HG03045 (cell line): ENCODE measurements around the gene TXNRD2.

ENCODE experiments used
- ATAC-seq: cut with Tn5 transposase; IDR thresholded peaks from one replicate; pipeline ENCODE4 v1.9.1; 2021; ENCODE audit warnings: mild to moderate bottlenecking, moderate library complexity; ENCODE audit not compliant: unreplicated experiment

TXNRD2 gene

DNA sequence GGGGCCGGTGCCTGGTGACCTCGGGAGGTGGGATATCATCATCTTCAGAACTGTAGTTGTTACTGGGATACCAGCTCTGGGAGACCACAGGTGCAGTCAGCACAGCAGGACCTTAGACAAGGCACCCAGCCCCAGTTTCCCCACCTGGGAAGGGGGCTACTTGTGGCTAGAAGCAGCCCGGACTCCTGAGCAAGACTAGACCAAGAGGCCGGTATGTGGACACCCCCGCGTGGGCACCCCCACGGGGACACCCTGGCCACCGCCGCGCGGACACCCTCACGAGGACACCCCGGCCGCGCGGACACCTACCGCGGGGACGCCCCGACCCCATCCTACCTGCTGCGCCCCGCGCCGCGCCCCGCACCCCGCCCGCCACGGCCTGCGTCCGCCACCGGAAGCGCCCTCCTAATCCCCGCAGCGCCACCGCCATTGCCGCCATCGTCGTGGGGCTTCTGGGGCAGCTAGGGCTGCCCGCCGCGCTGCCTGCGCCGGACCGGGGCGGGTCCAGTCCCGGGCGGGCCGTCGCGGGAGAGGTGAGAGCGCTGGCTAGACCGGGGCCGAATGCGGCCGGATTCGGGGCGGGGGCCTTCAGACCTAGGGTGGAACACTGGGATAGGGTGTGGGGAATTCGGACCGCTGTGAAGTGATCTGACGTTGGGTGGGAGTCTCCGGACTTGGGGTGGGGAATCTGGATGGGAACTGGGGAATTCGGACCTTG is at the start of gene TXNRD2, which contains the start of gene COMT:
TXNRD2 (minus strand) TSS at position 454 of the 718 bp plus-strand sequence; CDS start at position 439, 15 bp downstream.
COMT (plus strand) TSS at position 408 of the 718 bp plus-strand sequence. CDS start 20,755 bp downstream, outside the sequence.
- peak; percentile 64 for ATAC-seq

- ATAC-seq: no peak
Measured at GRCh38 chr22:19991395-19991644, 49.7 kb upstream of the TXNRD2 start.

DNA sequence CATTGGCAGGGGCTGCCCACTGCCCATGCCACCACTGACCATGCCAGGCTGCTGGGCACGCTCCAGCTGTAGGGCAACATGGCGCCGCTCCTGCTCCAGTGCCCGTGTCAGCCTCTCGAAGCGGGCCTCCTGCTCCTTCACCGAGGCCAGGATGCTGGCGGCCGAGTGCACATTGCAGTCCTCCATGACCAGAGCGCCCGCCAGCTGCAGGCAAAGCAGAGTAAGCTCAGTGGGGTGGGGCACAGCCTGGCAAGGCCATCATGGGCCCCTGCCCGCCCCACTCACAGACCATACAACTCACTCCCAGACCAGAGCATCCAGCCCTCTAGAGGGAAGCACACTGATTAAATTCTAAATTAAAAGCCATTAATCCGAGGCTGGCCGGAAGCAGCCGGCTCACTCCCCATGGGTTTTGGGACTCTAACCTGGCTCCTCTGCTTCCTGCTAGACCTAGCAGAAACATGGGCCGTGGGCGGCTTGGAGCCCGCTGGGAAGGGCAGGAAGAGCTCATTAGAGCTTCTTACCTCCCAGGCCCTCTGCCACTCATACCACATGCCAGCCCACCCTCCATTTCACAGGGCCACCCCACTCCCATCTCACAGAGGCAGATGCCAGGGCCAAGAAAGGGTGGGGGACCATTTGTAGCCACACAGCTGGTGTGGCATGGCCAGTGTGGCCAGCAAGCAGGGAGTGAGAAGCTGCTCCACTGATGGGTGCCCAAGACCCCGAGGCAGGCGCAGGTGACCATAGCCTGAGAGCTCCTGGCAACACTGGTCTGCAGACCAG is 49.2 kb upstream of the TXNRD2 start:
- ATAC-seq: no peak

DNA sequence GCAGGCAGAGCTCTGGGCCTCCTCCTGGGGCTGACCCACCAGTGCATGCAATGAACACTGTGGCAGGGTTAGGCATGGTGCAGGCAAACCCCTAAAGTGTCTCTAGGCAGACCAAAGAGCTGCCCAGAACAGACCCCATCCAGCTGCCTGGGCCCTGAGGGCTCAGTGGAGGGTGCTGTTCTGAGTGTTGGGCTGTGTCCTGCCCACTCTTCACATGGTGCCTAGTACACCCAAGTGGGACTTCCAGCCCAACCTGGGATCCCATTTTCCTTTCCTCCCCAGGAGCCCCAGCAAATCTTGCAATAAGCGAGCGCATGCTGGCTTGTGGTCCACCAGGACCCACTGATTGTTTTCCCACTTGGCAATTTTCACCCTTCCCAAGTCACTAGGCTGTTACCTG is 48.6 kb upstream of the TXNRD2 start:
- no peak for ATAC-seq

DNA sequence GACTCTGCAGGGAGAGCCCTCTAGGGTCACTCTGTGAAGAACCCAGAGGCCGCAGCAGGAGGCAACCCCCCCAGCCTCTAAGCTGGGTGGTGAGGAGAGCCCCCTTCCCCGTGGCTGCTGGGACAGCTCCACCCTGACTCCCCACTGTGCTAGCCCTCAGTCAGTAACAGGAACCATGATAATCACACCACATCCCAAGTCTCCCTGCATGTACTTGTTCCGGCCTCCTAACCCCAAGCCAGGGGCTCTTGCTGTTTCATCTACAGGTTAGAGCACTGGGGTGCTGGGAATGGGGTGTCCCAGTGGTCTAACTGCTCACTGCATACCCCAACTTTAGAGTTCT is 48.1 kb upstream of the TXNRD2 start:
- ATAC-seq: no peak

GRCh38 chr22:19988965-19989724 is 47.5 kb upstream of the TXNRD2 start:
- no peak for ATAC-seq

GRCh38 chr22:19988331-19988808 is 46.8 kb upstream of the TXNRD2 start:
- no peak for ATAC-seq

GRCh38 chr22:19987394-19988306 is 46.0 kb upstream of the TXNRD2 start:
- ATAC-seq: no peak

GRCh38 chr22:19986410-19987341 is 45.1 kb upstream of the TXNRD2 start:
- ATAC-seq: no peak

DNA sequence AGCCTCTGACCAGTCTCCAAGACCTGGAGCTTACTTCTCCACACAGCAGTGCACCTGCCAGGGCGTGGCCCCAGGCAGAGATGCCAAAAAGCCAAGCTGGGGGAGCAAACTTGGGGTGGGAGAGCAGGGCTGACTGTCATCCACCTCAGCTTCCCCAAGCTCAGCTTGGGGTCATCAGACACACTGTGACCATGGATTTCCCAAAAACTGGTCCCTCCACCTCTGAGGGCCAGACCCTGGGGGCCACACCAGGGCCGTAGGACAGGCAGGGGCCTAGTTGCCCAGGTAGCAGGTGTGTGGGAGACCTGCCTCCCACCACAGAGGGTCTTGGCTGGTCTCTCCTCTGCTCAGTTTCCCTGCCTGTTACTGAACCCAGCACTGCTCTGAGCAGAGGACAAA is 44.4 kb upstream of the TXNRD2 start:
- no peak for ATAC-seq

DNA sequence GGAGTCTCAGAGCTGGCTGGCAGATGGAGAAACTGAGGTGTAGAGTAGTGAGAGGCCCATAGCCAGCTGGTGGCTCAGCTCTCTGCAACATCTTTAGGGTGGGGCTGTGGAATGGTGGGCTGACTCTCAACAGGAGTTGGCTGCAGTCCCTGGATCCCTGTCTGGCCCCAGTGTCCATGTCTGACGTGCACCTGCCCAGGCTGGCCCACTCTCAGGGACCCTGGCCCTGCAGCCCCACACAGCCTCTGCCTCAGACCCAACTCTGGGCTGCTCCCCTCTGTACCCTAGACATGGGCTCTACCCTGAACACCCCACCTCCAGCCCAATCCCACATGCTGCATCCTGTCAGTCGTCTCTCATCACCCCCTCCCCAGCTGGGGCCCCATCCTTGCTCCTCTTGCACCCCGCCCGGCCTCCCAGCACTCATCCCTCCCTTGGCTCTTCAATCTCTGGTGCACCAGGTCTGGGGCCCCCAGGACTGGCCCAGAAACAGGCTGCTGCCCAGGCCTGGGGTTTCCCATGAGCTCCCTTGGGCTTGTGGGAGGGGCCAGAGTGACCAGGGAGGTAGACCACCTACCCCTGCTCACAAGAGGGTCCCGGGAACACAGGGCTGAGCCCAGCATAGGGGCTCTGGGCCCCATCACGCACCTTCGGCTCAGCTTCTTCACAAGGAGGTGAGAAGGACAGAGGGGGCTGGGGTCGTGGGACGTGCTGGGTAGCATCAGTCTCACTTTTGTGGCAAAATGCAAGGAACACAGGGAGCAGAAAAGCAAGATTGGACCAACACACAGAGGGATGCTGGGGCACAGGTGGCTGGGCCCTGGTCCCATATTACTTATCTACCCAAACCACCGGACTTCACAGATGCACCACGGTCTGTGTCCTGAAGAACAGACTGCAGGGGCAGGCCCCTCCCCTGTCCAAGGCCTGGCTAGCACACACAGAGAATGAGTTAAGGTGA is 43.5 kb upstream of the TXNRD2 start:
- ATAC-seq: no peak

- ATAC-seq: no peak
Measured at GRCh38 chr22:19984201-19984753, 42.7 kb upstream of the TXNRD2 start.

DNA sequence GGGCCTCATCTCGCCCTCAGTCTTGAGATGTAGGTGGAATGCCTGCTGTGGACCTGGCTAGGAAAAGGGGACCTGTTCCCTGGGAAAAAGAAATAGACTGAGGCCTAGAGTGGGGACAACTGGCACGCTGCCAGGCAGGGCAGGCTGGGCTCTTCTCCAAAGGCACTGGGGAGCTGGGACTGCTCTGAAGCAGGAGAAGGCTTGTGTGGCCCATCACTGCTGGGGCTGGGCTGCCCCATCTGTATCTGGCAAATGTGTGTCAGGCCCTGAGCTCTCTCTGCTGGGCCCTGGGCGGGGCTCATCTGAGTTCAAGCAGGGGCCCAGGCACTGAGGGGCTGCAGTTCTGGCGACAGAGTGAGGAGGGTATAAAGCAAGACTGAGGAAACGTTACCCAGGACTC is 42.1 kb upstream of the TXNRD2 start:
- no peak for ATAC-seq

DNA sequence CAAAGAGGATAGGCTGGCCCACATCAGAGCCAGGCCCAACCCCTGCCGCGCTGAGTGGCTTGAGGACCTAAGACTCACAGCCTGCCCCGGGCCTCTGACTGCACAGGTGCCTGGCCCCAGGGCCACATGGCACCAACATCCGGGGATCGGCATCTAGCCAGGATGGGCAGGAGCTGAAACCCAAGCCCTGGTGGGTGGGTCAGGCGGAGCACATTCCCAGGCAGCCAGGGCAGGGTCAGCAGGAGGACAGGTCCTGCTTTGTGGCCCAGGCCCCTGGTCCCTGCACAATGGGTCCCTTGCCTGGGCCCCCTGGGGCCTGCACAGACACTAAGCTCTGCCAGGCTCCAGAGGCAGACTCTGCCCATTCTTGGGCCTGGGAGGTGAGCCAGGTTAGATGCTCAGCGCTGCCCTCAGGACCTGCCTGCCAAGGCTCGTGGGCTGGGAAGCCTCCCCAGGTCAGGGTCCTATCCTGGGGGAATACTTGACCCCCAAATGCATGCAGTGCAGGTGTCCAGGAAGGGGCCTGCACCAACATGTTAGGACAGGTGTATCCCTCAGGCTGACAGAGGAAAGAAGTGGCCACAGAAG is 41.5 kb upstream of the TXNRD2 start:
- ATAC-seq: no peak

GRCh38 chr22:19981961-19982920 is 40.6 kb upstream of the TXNRD2 start:
- ATAC-seq: no peak

- ATAC-seq: no peak
Measured at GRCh38 chr22:19981171-19981960, 39.7 kb upstream of the TXNRD2 start.
